Lower leg skin (tissue), 4 donors: ENCODE measurements around the gene CDON. TPM values are rescaled to one million over a fixed set of nuclear protein-coding genes. Genes with fewer than 3 reads are reported as not detected.

ENCODE experiments used
- DNase-seq, 2 donors: peaks; one replicate each; pipeline ENCODE4 v3.0.0-alpha.2; 2019; ENCODE audit warnings: low spot score in 2 of 2
- H3K4me3 ChIP-seq: fragments of 200-600 bp; sonication (generic); 2 replicates; pipeline ENCODE4 v1.5.1; 2017; ENCODE audit warnings: mild to moderate bottlenecking, low read depth; ENCODE audit not compliant: poor library complexity, severe bottlenecking
- POLR2A ChIP-seq, 2 donors: fragments of 450-650 bp; IDR thresholded peaks; one replicate each; pipeline ENCODE4 v1.6.1; 2016 to 2017; ENCODE audit warnings: antibody characterized with exemption in 2 of 2, mild to moderate bottlenecking in 1 of 2, moderate library complexity in 1 of 2
- WGBS, 2 donors: methylation state at CpG; one replicate each; pipeline ENCODE4 v1.1.5; 2018; 5-methylcytosine and 5-hydroxymethylcytosine counted together
- intact Hi-C: fragments of 100-400 bp; cut with DNase I; formaldehyde crosslinking; loops from one replicate; pipeline ENCODE4 v1.15.0; 2023; ENCODE audit warnings: low total_unique reads
- total RNA-seq, 4 donors: library from RNA; depleted of rRNA; stranded (reverse); fragments of >200 nt; gene quantifications; one replicate each; pipeline ENCODE4 v1.1.0, GENCODE V29; 2016
- TF ChIP-seq, protein P1 (sequence below), 3 donors: fragments of 450-650 bp; IDR thresholded peaks; one replicate each; pipeline ENCODE4 v1.5.1; 2016; ENCODE audit warnings: antibody characterized with exemption in 3 of 3, mild to moderate bottlenecking in 3 of 3, moderate library complexity in 2 of 3

Gene CDON
- total RNA-seq, 4 donors from 2014 or later, result 12.3 to 21.0 (median 18.0) TPM

DNA sequence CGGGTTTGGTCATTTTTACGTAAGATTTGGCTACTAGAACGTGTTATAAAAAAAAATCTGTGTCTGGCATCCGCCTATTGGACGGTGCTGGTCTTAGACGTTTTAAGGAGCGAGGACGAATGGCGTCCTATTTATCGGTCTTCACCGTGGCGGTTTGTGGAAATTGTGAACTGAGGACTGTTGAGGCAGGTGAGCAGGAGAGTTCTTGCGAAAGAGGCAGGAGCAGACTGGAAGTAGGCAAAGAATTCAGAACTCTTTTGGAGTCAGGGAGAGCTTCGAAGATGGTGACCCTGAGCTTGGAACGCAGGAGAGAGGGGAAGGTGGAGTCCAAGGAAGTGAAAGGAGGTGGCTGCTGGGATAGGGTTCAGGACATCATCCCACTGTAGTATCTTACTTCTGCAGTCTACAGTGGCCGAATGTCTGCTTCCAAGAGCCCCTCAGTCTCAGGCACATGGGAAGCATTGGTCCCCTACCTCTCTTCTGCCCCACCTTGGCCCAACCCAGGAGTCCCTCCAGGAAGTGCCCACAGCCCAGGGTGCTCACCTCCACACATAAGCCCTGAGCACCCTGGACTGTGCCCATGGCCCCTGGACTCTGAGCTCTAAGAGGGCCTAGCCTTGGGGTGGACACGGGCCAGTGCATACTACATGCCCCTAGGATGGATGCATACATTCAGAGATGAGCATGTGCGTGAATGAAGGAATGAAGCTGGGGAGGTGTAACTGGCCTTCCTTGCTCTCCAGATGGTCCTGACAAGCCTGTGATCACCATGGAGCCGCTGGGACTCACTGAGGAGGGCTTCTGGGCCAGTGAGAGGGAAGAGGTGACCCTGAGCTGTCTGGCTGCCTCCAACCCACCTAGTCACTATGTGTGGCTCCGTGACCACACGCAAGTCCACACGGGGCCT is 113.1 kb downstream of the CDON start:
- DNase-seq, result no peak
- H3K4me3 ChIP-seq, result no peak overlapping the region

DNA sequence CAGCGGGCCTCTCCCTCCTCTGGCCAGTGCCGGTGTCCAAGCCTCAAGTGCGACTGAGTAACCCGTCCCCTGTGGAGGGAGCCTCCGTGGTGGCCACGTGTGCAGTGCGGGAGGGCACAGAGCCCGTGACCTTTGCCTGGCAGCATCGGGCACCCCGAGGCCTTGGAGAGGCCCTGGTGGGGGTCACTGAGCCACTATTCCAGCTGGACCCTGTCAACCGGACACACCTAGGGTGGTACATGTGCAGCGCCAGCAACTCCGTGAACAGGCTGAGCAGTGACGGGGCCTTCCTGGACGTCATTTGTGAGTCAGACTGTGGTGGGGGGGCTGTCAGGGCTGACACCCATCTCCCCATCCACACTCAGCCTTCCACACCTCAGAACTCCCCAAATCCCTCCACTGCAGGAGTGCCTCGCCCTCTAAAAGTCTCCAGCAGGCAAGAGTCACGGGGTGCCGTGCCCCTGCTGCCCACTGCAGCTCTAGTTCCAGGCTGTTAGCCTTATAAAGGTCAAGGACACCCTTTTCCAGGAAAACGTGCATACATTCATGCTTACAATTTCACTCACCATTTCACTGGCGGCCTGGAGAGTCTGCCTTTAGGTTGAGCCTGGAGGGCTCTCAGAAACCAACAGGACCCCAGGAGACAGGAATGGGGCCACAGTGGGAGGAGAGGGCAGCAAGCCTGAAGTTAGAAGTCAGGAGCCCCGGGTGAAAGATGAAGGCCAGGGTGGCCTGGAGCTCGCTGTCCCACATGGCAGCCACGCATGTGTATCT is 114.2 kb downstream of the CDON start:
- TF ChIP-seq, protein P1, sequence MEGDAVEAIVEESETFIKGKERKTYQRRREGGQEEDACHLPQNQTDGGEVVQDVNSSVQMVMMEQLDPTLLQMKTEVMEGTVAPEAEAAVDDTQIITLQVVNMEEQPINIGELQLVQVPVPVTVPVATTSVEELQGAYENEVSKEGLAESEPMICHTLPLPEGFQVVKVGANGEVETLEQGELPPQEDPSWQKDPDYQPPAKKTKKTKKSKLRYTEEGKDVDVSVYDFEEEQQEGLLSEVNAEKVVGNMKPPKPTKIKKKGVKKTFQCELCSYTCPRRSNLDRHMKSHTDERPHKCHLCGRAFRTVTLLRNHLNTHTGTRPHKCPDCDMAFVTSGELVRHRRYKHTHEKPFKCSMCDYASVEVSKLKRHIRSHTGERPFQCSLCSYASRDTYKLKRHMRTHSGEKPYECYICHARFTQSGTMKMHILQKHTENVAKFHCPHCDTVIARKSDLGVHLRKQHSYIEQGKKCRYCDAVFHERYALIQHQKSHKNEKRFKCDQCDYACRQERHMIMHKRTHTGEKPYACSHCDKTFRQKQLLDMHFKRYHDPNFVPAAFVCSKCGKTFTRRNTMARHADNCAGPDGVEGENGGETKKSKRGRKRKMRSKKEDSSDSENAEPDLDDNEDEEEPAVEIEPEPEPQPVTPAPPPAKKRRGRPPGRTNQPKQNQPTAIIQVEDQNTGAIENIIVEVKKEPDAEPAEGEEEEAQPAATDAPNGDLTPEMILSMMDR (IDR thresholded peaks at IDR 0.05), result no peak
- no peak for TF ChIP-seq POLR2A (IDR thresholded peaks at IDR 0.05)
- peak in 1 of 2 donors; percentile 75 for DNase-seq
- WGBS, 2 donors, result 84% methylated on average over 22 to 23 of the region's 23 CpGs
- H3K4me3 ChIP-seq, result no peak overlapping the region
- intact Hi-C loops, result no loop called here

More for the DNA sequence above, 113.1 kb downstream of the CDON start:
- intact Hi-C loops, result no loop called here
- 88 to 91% methylated on average over 18 to 22 of the region's 22 CpGs for WGBS, 2 donors
- TF ChIP-seq POLR2A (IDR thresholded peaks at IDR 0.05), result no peak
- TF ChIP-seq, protein P1 (IDR thresholded peaks at IDR 0.05), result no peak

DNA sequence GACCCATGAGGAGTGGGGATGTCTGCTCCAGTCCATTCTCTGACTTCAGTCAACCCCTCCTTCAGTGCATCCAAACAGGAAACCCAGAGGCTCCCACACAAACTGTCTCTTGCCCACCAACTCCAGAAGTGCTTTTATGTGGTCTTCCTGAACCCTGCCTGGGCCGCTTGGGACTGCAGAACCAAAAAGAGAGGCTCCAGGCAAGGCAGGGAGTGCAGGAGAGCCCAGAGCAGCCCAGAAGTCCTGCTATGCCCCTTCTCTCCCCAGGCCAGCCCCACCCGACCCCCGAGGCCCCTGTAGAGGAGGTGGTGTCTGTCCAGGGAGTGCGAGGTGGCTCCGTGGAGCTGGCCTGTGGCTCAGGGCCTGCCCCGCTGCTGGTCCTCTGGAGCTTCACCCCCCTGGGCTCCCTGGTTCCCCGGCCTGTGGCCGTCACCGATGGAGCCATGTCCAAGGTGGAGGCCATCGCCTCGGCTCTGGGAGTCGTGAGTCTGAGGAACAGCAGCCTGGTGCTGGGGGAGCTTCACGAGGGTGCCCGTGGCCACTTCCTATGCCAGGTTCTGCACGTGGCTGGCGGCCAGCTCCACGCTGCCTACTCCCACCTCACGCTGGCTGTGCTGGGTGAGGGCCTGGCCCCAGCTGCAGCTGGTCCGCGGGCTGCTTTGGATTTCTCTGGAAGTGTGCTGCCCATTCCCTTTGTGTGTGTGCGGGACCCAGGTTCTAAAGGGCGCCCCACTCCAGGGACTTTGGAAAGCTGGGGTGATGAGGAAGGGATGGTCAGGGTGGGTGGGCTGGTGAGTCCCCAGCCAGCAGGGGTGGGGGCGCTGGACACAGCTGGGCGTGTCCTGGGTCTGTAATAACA is 115.0 kb downstream of the CDON start:
- 88 to 93% methylated on average over 17 to 24 of the region's 24 CpGs for WGBS, 2 donors
- intact Hi-C loops, result no loop called here

GRCh38 chr11:125946712-125947418 is 115.8 kb downstream of the CDON start:
- DNase-seq, result peak in 1 of 2 donors; percentile 83
- TF ChIP-seq, protein P1 (IDR thresholded peaks at IDR 0.05), result no peak
- no peak for TF ChIP-seq POLR2A (IDR thresholded peaks at IDR 0.05)
- H3K4me3 ChIP-seq, result no peak overlapping the region
- intact Hi-C loops, result no loop called here
- 92 to 97% methylated on average over 14 of the region's 14 CpGs for WGBS, 2 donors

More for the DNA sequence above, 115.0 kb downstream of the CDON start:
- TF ChIP-seq, protein P1 (IDR thresholded peaks at IDR 0.05), result no peak
- TF ChIP-seq POLR2A (IDR thresholded peaks at IDR 0.05), result no peak
- H3K4me3 ChIP-seq, result no peak overlapping the region
- DNase-seq, result peak in 1 of 2 donors; percentile 78
